HG03558 (cell line): ENCODE measurements around the gene LENG8.
"Not testable (repeated sequence)": the region's sequence is repeated elsewhere in the genome, so short reads cannot be mapped to it uniquely, and the experiment has no call there.

Source experiments
- ATAC-seq: cut with Tn5 transposase; IDR thresholded peaks from one replicate; pipeline ENCODE4 v1.9.1; 2021; ENCODE audit warnings: moderate number of reproducible peaks; ENCODE audit not compliant: unreplicated experiment; ENCODE audit errors: extremely low read depth

The LENG8 gene

DNA sequence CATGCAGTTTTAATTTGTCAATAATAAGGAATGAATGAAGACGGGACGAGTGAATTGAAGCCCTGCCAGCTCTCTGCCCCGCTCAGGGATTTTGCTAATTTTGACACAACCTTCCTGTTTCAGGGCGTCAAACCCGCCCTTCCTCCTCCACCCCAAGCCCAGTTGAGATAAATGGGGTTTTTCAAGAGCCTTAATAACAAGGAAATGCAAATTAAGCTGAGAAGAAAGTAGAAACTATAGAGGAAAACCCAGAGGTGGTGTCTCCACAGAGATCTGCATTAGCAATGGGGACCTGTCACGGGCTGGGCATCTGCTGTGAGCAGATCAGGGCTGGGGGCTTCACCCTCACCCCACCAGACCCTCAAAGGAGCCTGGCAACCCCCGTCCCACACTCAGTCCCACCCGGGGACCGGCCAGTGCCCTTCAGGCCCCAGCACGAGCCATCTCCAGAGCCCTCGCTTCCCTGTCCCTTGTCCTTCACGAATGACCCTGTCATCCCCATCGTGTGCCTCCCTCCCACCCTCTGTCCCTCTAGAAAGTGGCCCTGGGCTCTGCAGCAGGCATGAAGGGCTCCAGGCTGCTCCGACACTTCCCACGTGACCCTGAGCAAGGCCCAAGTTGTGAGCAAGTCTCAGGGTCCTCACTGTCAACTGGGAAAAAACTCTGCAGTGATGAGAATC, 58.2 kb downstream of the LENG8 start:
- ATAC-seq, result not testable (repeated sequence)

DNA sequence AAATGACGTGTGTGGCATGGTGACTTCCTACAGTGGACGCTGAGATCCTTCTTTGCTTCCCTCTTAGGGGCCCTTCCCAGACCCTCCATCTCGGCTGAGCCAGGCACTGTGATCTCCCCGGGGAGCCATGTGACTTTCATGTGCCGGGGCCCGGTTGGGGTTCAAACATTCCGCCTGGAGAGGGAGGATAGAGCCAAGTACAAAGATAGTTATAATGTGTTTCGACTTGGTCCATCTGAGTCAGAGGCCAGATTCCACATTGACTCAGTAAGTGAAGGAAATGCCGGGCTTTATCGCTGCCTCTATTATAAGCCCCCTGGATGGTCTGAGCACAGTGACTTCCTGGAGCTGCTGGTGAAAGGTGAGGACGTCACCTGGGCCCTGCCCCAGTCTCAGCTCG, 58.8 kb downstream of the LENG8 start:
- ATAC-seq, result no peak

DNA sequence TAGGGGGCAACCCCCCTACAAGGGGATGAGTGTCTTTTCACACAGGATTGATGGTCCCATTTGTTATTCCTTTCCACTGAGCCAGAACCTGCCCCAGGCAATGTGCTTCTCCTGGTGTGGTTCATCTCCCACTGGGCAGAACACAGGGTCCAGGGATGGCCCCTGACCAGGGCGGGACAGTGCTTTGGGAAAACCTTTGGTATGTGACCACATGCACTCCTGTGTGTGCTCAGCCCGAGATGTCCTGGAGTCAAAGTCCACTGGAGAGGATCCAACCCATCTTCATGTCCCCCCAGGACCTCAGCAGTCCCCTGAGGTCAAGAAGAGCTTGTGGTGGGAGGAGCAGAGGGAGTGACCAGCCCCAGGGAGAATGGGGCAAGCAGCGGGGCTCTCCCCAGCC, 59.5 kb downstream of the LENG8 start:
- not testable (repeated sequence) for ATAC-seq

DNA sequence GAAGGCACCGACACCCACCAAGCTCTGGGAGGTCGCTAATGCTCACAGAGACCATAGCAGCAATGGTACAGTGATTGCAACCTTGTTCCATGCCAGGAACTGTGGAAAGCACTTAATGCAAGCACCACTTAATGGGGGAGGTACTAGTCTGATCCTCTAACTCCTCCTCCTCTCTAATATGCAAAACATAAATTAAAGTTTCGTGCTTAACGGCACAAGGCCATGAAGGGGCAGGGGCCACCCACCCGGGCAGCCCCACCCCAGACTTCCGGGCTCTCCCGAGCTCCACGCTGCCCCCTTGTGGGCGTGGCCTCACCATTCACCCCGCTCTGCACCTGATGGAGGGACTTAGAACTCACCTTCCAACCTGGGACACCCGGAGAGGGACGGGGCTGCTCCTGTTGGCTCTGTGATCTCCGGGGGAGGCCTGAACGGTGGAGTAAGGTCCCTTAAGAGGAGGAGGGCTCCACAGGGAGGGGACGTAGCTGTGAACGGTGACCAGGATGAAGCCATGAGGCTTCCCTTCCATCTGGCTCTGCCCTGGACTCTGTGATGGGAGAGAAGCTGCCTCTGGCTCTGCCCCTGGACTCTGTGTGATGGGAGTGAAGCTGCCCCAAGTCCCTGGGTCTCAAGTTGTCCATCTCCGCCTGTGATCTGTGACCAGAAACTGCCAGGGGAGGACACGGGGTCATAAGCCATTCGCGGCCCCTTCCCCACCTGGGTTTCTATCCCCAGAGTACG, 60.4 kb downstream of the LENG8 start:
- not testable (repeated sequence) for ATAC-seq
